GM19468 (cell line): ENCODE results near the gene FMN2.
"Not testable (repeated sequence)": the region's sequence is repeated elsewhere in the genome, so short reads cannot be mapped to it uniquely, and the experiment has no call there.

ENCODE experiments used
- ATAC-seq: cut with Tn5 transposase; IDR thresholded peaks from one replicate; pipeline ENCODE4 v1.9.1; 2021; ENCODE audit warnings: mild to moderate bottlenecking, moderate library complexity, moderate number of reproducible peaks; ENCODE audit not compliant: unreplicated experiment; ENCODE audit errors: extremely low read depth

The FMN2 gene

GRCh38 chr1:240241278-240241677 is 149.6 kb downstream of the FMN2 start:
- ATAC-seq: no peak

DNA sequence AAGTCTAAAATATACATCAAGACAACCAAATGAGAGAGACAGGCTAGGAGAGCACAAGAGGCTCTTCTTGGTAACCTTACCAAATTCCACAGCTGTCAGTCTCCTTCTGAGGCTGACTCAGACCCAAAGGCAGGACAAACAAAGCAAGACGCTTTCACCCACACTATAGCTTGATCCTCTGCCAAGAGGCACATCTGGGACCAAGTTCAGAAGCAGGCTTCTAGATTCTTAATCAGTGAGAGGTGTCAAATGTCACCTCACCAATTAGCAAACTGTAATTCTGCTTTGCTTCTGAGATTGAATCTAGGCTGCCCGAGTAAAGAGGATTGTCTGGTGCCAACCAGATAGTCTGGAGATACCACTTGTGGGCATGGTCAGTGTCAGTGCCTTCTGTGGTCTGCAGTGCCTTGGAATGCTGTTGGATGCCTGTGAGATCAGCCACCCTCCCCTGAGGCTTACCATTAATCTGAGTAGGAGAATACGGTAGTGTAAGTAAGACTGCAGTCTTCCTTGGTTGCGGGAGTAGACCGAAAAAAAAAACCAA is 151.0 kb downstream of the FMN2 start:
- no peak for ATAC-seq

DNA sequence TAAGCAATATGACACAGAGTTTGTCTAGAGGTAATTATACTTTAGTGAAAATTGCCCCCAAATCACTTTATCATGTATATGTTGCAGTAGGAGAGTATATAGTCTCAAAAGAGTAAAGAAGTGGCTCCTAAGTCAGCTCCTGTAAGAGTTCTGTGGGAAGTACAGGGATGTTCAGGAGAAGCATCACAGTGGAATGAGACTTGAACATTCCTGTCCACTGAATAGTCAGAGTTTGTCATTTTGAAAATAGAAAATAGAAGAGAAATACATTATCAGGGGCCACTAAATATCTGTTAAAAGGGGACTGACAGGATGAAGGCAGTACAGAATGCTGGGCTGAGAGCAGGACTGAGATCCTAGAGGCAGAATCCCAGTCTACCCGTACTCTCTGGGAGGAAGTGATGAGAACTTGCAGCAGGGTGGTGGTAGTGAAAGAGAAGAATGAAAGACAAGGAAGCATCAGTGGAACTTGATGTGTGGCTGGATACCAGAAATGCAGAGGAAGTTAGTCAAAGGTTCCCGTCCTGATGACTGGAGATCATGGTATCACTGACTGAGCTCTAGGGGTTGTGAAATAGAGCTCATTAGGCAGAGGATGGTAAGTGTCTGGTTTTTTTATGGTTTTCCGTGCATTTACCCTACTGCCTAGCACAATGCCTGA is 153.4 kb downstream of the FMN2 start:
- ATAC-seq: no peak

DNA sequence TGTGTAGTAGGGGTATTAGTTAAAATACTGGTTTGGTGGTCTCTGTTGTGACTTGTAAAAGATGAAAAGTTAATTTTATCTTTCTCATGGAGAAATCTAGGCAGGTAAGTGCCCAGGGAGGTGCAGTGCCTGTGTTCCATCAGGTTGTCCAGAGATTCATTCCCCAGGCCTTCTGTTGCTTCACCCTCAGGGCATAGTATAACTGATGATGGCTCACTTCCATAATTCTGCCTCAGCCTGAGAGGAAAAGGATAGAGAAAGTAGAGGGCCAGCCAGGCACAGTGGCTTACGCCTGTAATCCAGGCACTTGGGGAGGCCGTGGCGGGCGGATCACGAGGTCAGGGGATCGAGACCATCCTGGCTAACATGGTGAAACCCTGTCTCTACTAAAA is 153.9 kb downstream of the FMN2 start:
- no peak for ATAC-seq

DNA sequence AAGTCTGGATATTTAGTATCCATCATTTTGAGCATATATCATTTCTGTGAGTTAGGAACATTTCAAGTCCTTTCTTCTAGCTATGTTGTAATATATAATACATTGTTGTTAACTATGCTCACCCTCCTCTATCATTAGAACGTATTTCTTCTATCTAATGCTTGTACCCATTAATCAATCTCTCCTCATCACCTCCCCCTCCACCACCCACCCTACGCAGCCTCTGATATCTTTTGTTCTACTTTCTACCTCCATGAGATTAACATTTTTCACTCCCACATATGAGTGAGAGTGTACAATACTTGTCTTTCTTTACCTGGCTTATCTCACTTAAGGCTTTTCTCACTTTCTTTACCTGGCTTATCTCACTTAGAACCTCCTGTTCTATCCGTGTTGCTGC is 156.2 kb downstream of the FMN2 start:
- no peak for ATAC-seq

DNA sequence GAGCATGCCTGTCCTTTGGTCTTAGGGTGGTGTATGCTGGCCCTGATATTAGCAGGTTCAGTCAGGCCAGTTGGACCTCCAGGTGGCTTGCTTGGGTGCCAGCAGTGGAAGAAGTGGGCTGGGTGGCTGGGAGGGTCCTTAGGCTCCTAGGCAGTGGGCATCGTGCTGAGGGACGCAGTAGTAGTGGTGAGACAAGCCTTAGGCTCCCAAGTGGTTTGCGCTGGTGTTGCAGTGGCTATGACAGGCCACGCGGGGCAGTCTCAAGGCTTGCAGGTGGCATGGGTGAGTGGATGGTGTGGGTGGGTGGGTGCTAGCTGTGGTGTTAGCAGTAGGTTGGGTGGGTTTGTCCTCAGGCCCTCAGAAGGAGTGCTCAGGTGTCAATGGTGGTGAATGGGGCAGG is 162.3 kb downstream of the FMN2 start:
- ATAC-seq: no peak

- no peak for ATAC-seq
Measured at GRCh38 chr1:240254778-240255291, 163.2 kb downstream of the FMN2 start.

- no peak for ATAC-seq
Measured at GRCh38 chr1:240255922-240256321, 164.2 kb downstream of the FMN2 start.

DNA sequence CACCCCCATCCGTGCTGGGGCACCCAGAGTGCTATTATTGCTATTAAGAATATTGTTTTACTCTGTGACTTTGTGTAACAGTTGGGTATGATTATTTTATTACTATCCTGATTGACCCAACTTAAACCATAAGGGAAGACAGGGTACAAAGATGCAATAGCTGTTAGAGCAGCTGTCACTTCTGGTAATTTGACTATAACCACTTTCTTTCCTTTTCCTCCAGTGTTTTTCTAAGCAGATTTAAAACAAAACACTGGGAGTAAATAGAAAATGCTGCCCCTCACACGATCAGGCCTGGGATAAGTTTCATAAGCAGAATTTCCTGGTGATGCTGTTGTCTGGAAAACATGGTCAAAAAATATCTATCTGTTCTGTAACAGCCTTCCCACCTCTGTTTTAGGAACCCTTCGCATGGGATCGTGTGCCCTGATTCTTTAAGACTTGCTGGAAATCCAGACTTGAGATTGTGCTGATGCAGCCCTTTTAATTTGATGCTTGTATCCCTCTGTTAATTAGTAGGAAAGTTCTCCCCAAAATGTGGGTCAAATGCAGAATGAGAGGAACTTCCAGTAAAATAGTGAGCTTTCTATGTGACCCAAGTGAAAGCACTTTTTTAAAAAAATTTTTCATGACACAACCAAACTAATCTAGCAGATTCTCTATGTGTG is 165.3 kb downstream of the FMN2 start:
- ATAC-seq: no peak

GRCh38 chr1:240258910-240259309 is 167.2 kb downstream of the FMN2 start:
- no peak for ATAC-seq

- ATAC-seq: not testable (repeated sequence)
Measured at GRCh38 chr1:240264494-240264893, 172.8 kb downstream of the FMN2 start.

DNA sequence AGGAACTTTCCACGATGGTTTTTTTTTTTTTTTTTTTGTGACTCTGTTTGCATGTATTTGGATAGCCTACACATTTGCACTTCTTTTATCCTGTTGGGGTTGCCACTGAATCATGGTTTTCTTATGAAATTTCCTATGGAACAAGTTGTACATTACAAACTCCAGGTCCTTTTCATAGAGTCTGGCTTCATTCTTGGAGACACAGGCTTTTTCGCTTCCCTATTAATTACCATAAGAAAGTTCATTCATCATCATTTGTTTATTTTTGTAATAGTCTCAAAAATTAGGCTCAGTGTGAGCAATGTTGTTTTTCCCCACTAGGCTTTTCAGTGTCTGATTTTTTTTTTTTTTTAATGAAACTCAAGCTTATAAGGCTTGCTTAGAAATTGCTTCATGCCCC is 179.4 kb downstream of the FMN2 start:
- ATAC-seq: no peak

- no peak for ATAC-seq
Measured at GRCh38 chr1:240274569-240274968, 182.9 kb downstream of the FMN2 start.

DNA sequence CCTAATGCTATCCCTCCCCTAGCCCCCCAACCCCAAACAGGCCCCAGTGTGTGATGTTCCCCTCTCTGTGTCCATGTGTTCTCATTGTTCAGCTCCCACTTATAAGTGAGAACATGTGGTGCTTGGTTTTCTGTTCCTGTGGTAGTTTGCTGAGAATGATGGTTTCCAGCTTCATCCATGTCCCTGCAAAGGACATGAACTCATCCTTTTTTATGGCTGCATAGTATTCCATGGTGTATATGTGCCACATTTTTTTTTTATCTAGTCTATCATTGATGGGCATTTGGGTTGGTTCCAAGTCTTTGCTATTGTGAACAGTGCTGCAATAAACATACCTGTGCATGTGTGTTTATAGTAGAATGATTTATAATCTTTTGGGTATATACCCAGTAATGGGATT is 183.5 kb downstream of the FMN2 start:
- ATAC-seq: not testable (repeated sequence)

- no peak for ATAC-seq
Measured at GRCh38 chr1:240278082-240278481, 186.4 kb downstream of the FMN2 start.

- no peak for ATAC-seq
Measured at GRCh38 chr1:240280560-240281322, 189.1 kb downstream of the FMN2 start.

DNA sequence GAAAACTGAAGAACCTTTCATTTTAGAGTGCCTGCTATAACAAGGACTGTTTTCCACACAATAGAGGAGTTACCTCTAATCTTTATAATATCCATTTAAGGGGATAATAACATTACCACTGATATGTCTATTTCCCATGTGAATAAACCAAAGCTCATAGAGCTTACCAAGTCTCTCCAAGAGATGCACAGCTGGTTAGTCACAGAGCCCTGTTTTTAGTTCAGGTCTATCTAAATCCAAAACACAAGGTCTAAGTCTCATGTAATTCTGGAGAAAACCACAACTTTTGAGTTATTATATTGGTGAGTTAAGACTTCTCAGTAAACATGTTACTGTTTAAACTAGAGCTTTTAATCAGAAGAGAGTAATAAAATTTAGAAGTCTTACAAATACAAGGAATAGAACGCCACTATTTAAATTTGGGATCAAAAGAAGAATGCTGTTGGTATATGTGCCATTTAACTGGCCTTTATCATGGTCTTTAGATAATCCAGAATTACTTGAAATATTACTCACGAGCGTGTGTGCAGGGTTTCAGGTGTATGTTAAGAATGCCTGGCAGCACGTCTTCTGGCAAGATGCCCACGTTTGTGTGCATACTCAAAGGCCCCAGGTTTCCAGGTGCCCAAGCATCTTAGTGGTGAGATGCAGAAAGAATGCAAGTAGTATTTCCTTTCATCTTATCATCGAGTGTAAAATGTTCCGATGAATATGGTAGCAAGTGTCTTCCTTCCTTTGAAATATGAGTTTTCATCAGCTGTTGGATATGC is 190.6 kb downstream of the FMN2 start:
- ATAC-seq: no peak

- no peak for ATAC-seq
Measured at GRCh38 chr1:240284656-240285414, 193.2 kb downstream of the FMN2 start.

GRCh38 chr1:240285540-240285939 is 193.9 kb downstream of the FMN2 start:
- ATAC-seq: no peak
